Panc1 (cell line): ENCODE measurements around the gene ADCK2.

Experiments
- POLR2AphosphoS5 ChIP-seq: IDR thresholded peaks from 2 replicates; pipeline ENCODE4 v1.6.1; 2012; ENCODE audit warnings: mild to moderate bottlenecking, low read depth, low read length, moderate library complexity
- TF ChIP-seq, protein P1 (sequence below): fragments of 450-650 bp; IDR thresholded peaks from 2 replicates; pipeline ENCODE4 v1.5.1; 2017; ENCODE audit warnings: mild to moderate bottlenecking
- TF ChIP-seq, protein P2 (sequence below), 2 experiments: IDR thresholded peaks; 2 replicates each; pipeline ENCODE4 v1.6.1; 2011 to 2012; ENCODE audit warnings: low read depth in 2 of 2, control low read depth in 1 of 2, low read length in 1 of 2, mild to moderate bottlenecking in 1 of 2, moderate library complexity in 1 of 2; ENCODE audit not compliant: insufficient read depth in 1 of 2

DNA sequence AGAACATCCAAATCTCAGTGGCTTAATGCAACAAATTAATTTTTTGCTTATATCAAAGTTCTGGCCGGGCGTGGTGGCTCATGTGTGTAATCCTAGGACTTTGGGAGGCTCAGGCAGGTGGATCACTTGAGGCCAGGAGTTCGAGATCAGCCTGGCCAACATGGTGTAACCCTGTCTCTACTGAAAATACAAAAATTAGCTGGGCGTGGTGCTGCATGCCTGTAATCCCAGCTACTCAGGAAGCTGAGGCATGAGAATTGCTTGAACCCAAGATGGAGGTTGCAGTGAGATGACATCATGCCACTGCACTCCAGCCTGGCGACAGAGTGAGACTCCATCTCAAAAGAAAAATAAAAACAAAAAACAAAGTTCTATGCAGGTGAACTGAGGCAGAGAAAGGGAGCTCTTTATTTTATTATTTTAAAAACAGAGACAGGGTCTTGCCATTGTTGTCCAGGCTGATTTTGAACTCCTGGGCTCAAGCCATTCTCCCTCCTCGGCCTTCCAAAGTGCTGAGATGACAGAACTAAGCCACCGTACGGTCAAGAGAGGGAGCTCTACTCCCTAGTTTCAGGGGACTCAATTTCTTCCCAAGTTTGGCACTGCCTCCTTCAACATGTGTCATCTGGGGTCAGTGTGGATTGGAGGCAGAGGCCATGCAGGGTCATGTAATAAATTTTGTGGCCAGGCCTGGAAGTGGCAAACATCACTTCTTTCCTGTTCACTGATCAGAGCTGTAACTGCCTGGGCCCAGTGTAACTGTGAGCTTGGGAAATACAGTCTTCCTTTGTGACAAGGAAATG, 2.4 kb downstream of the ADCK2 start:
- TF ChIP-seq POLR2AphosphoS5 = no peak
- TF ChIP-seq, protein P1, sequence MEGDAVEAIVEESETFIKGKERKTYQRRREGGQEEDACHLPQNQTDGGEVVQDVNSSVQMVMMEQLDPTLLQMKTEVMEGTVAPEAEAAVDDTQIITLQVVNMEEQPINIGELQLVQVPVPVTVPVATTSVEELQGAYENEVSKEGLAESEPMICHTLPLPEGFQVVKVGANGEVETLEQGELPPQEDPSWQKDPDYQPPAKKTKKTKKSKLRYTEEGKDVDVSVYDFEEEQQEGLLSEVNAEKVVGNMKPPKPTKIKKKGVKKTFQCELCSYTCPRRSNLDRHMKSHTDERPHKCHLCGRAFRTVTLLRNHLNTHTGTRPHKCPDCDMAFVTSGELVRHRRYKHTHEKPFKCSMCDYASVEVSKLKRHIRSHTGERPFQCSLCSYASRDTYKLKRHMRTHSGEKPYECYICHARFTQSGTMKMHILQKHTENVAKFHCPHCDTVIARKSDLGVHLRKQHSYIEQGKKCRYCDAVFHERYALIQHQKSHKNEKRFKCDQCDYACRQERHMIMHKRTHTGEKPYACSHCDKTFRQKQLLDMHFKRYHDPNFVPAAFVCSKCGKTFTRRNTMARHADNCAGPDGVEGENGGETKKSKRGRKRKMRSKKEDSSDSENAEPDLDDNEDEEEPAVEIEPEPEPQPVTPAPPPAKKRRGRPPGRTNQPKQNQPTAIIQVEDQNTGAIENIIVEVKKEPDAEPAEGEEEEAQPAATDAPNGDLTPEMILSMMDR = no peak; the same call in 1 of the 2 replicates
- TF ChIP-seq, protein P2, sequence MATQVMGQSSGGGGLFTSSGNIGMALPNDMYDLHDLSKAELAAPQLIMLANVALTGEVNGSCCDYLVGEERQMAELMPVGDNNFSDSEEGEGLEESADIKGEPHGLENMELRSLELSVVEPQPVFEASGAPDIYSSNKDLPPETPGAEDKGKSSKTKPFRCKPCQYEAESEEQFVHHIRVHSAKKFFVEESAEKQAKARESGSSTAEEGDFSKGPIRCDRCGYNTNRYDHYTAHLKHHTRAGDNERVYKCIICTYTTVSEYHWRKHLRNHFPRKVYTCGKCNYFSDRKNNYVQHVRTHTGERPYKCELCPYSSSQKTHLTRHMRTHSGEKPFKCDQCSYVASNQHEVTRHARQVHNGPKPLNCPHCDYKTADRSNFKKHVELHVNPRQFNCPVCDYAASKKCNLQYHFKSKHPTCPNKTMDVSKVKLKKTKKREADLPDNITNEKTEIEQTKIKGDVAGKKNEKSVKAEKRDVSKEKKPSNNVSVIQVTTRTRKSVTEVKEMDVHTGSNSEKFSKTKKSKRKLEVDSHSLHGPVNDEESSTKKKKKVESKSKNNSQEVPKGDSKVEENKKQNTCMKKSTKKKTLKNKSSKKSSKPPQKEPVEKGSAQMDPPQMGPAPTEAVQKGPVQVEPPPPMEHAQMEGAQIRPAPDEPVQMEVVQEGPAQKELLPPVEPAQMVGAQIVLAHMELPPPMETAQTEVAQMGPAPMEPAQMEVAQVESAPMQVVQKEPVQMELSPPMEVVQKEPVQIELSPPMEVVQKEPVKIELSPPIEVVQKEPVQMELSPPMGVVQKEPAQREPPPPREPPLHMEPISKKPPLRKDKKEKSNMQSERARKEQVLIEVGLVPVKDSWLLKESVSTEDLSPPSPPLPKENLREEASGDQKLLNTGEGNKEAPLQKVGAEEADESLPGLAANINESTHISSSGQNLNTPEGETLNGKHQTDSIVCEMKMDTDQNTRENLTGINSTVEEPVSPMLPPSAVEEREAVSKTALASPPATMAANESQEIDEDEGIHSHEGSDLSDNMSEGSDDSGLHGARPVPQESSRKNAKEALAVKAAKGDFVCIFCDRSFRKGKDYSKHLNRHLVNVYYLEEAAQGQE (IDR thresholded peaks at IDR 0.05; ENCODE audit: insufficient read depth in 1 of 2, low read depth in 2 of 2, low read length in 1 of 2) = no peak
